ENCODE measurements around the gene BCL2L11. TPM values are rescaled to one million over a fixed set of nuclear protein-coding genes. Genes with fewer than 3 reads are reported as not detected.

Gene BCL2L11
- total and polyA plus RNA-seq, 10 of the 15 experiments (the other 5 are each of a cell fraction or from before 2014, with no cell fraction given), result 0.29 to 10.1 (median 1.1) TPM

- TF ChIP-seq BCL3 (IDR thresholded peaks at IDR 0.05; ENCODE audit: borderline replicate concordance, insufficient read depth, low read depth, low read length, poor library complexity, severe bottlenecking), result no peak
- TF ChIP-seq MTA3 (IDR thresholded peaks at IDR 0.05; ENCODE audit: borderline replicate concordance, low read length), result no peak
- no peak for TF ChIP-seq ZNF622 (IDR thresholded peaks at IDR 0.05)
- no peak for TF ChIP-seq NFYB (IDR thresholded peaks at IDR 0.05; ENCODE audit: insufficient read depth, low read depth, low read length)
- no peak for TF ChIP-seq SREBF2 (IDR thresholded peaks at IDR 0.05; ENCODE audit: low read length)
- TF ChIP-seq NR2F1 (conservative IDR thresholded peaks at IDR 0.05), result peak; percentile 63
- TF ChIP-seq IKZF2 (IDR thresholded peaks at IDR 0.05), result no peak
- 0 out of 4 replicates have a peak, but pooled peaks of 1 of the 2 experiments have one; percentile 44 for TF ChIP-seq BHLHE40 (IDR thresholded peaks at IDR 0.05; ENCODE audit: borderline replicate concordance in 1 of 2, low read depth in 2 of 2, low read length in 1 of 2)
- TF ChIP-seq SIX5 (IDR thresholded peaks at IDR 0.05; ENCODE audit: low read depth, low read length, severe bottlenecking), result no peak
- TF ChIP-seq SP1 (IDR thresholded peaks at IDR 0.05; ENCODE audit: low read depth, low read length), result no peak
- TF ChIP-seq NFIC (IDR thresholded peaks at IDR 0.05; ENCODE audit: low read depth, low read length), result peak; percentile 43; the same call in 1 of the 2 replicates
- TF ChIP-seq MEF2B (IDR thresholded peaks at IDR 0.05; ENCODE audit: partially characterized antibody, poor library complexity, severe bottlenecking), result peak; percentile 38
- peak; percentile 56 for TF ChIP-seq TBL1XR1 (IDR thresholded peaks at IDR 0.05; ENCODE audit: low read depth, low read length)
- no peak for TF ChIP-seq ZBED1 (IDR thresholded peaks at IDR 0.05; ENCODE audit: borderline replicate concordance)
- TF ChIP-seq ZBTB40 (IDR thresholded peaks at IDR 0.05; ENCODE audit: borderline replicate concordance), result no peak
- TF ChIP-seq SIN3A (IDR thresholded peaks at IDR 0.05; ENCODE audit: low read depth, low read length), result no peak
- no peak for TF ChIP-seq TAF1 (IDR thresholded peaks at IDR 0.05; ENCODE audit: borderline replicate concordance, low read depth, low read length)
- peak; percentile 27; the same call in 1 of the 2 replicates for TF ChIP-seq GABPA (IDR thresholded peaks at IDR 0.05; ENCODE audit: low read depth)
- TF ChIP-seq JUND (IDR thresholded peaks at IDR 0.05; ENCODE audit: low read depth, low read length), result no peak
- peak; percentile 13; the same call in 1 of the 2 replicates for TF ChIP-seq PAX5 (IDR thresholded peaks at IDR 0.05; ENCODE audit: borderline replicate concordance, low read depth, low read length)
- no peak for TF ChIP-seq BCLAF1 (IDR thresholded peaks at IDR 0.05)
- no peak for TF ChIP-seq PML (IDR thresholded peaks at IDR 0.05; ENCODE audit: low read length)
- TF ChIP-seq JUNB (IDR thresholded peaks at IDR 0.05), result peak; percentile 75
- no peak for TF ChIP-seq RCOR1 (conservative IDR thresholded peaks at IDR 0.05; ENCODE audit: low read depth, low read length)
Observed at GRCh38 chr2:111162718-111163331, 42.1 kb downstream of the BCL2L11 start (continued).

Data from GM12878 (cell line).